ENCODE data around the gene UBTD1. TPM values are rescaled to one million over a fixed set of nuclear protein-coding genes. Genes with fewer than 3 reads are reported as not detected.

Gene UBTD1
- total RNA-seq, 4 donors from 2014 or later = 2.9 to 16.2 (median 8.9) TPM

GRCh38 chr10:97538411-97538810 lies 39.7 kb downstream of the UBTD1 start:
- no peak for ATAC-seq
- H3K9me3 ChIP-seq = no peaks in the 10 kb centered on the region
- TF ChIP-seq POLR2AphosphoS5 (IDR thresholded peaks at IDR 0.05) (no peak), POLR2A (IDR thresholded peaks at IDR 0.05) (no peak), CTCF (IDR thresholded peaks at IDR 0.05) (no peak), EP300 (IDR thresholded peaks at IDR 0.05) (no peak)
- H3K36me3 ChIP-seq = no peaks in the 10 kb centered on the region
- no peaks in the 10 kb centered on the region for H3K27me3 ChIP-seq
- H3K27ac ChIP-seq = peak overlapping the region in 1 of 4 donors; percentile 83
- H3K4me3 ChIP-seq = no peak overlapping the region
- 49 to 59% methylated on average over 4 of the region's 4 CpGs for WGBS, 2 donors (ENCODE audit: low coverage in 1 of 2)
- peaks cover 4 to 40% (median 15%) of the 10 kb centered on the region in 3 donors for H3K4me1 ChIP-seq

- Histone ChIP-seq H3K27ac (peak overlapping the region in 1 of 4 donors; percentile 83), H3K27me3 (no peaks in the 10 kb centered on the region), H3K4me1 (peaks cover 4 to 44% (median 18%) of the 10 kb centered on the region in 3 donors), H3K4me3 (no peak overlapping the region), H3K9me3 (no peaks in the 10 kb centered on the region), H3K36me3 (no peaks in the 10 kb centered on the region)
- no peak for TF ChIP-seq POLR2AphosphoS5 (IDR thresholded peaks at IDR 0.05)
- TF ChIP-seq EP300 (IDR thresholded peaks at IDR 0.05) = no peak
- no peak for TF ChIP-seq CTCF (IDR thresholded peaks at IDR 0.05)
- no peak for TF ChIP-seq POLR2A (IDR thresholded peaks at IDR 0.05)
- no CpG with 5 or more reads among the region's 4 CpGs for WGBS, 2 donors (ENCODE audit: low coverage in 1 of 2)
- ATAC-seq = no peak
Measured at GRCh38 chr10:97538839-97539238, 40.1 kb downstream of the UBTD1 start.

DNA sequence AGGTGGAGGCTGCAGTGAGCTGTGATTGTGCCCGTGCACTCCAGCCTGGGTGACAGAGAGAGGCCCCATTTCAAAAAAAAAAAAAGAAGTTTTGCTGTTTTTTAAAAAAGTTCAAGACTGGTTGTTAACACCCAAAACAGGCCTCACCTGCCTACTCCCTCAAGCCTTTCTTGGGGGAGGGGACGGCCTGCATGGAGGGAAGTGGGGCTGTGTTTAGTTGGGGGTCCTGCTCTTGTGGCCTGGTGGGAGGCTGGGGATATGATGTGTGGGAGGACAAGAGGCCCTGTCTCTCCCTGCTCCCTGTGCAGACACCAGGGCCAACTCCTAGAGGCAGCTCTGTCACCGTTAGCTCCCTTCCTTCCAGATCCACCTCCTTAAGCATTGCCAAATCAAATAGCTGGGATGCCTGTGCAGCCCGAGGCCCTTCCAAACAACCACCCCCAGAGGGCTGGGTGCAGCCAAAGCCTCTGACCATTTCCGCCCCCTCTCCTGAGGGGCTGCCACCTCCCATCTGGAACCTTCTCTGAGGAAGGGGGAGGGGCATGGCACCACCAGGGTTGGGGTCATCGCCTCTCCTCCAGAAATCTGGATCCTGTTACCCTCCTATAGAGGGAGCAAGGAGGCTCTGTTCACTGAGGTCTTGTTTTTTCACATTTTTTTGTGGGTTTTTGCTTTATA lies 40.9 kb downstream of the UBTD1 start:
- ATAC-seq = peak; percentile 64
- no peaks in the 10 kb centered on the region for H3K36me3 ChIP-seq
- no peak overlapping the region for H3K4me3 ChIP-seq
- 86 to 100% methylated on average over 1 to 3 of the region's 6 CpGs for WGBS, 2 donors (ENCODE audit: low coverage in 1 of 2)
- no peaks in the 10 kb centered on the region for H3K27me3 ChIP-seq
- H3K27ac ChIP-seq = peak overlapping the region in 2 of 4 donors; percentile 83 to 84
- no peaks in the 10 kb centered on the region for H3K9me3 ChIP-seq
- peaks cover 4 to 49% (median 18%) of the 10 kb centered on the region in 3 donors for H3K4me1 ChIP-seq
- TF ChIP-seq EP300 (IDR thresholded peaks at IDR 0.05) = no peak
- TF ChIP-seq CTCF (IDR thresholded peaks at IDR 0.05) = no peak
- TF ChIP-seq POLR2A (IDR thresholded peaks at IDR 0.05) = no peak
- TF ChIP-seq POLR2AphosphoS5 (IDR thresholded peaks at IDR 0.05) = peak; percentile 5

DNA sequence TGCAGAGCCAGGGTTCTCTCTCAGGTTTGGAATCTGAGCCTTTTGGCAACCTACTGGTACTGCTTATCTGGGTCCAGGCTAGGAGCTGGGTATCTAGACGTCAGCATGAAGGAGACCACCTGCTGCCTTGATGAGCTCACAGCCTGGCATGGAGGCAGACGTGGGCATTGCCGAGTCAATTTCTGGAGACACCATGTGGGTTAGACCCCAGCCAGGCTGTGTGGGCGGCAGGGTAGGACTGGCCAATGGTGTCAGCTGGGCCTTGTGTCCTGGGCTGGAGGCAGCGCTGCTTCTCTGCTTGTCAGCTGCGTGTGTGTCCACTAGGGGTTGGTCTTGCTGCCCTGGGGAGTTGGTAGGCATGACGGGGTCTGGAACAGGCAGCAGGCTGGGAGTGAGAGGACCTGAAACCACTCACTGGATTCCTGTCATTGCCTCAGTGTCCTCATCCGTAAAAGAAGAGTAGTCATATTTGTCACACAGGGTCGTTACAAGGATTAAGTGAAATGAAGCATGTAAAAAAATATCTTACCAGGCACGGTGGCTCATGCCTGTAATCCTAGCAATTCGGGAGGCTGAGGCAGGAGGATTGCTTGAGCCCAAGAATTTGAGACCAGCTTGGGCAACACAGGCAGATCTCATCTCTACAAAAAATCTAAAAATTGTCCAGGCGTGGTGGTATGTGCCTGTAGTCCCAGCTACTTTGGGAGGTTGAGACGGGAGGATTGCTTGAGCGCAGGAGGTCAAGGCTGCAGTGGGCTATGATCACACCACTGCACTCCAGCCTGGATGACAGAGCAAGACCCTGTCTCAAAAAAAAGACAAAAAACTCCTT lies 42.2 kb downstream of the UBTD1 start:
- Histone ChIP-seq H3K4me3 (no peak overlapping the region), H3K9me3 (no peaks in the 10 kb centered on the region), H3K27ac (peak overlapping the region in 3 of 4 donors; percentile 37 to 84 (median 83)), H3K36me3 (no peaks in the 10 kb centered on the region), H3K27me3 (no peaks in the 10 kb centered on the region), H3K4me1 (peaks cover 4 to 49% (median 18%) of the 10 kb centered on the region in 3 donors)
- TF ChIP-seq POLR2A (IDR thresholded peaks at IDR 0.05) (no peak), POLR2AphosphoS5 (IDR thresholded peaks at IDR 0.05) (no peak), EP300 (IDR thresholded peaks at IDR 0.05) (no peak), CTCF (IDR thresholded peaks at IDR 0.05) (no peak)
- no peak for ATAC-seq
- WGBS, 2 donors (ENCODE audit: low coverage in 1 of 2) = 78 to 80% methylated on average over 2 to 9 of the region's 14 CpGs
